GM12875 (cell line): ENCODE results near the gene ADRA2B.

ENCODE experiments used
- H3K4me3 ChIP-seq: one replicate; pipeline ENCODE4 v1.5.1; 2011; ENCODE audit warnings: low read depth, low read length, control low read depth
- TF ChIP-seq, protein P1 (sequence below): IDR thresholded peaks from 2 replicates; pipeline ENCODE4 v1.5.1; 2011; ENCODE audit warnings: low read depth, mild to moderate bottlenecking, control low read depth, inconsistent platforms, low read length, moderate library complexity, borderline replicate concordance; ENCODE audit not compliant: insufficient read depth

Gene ADRA2B

DNA sequence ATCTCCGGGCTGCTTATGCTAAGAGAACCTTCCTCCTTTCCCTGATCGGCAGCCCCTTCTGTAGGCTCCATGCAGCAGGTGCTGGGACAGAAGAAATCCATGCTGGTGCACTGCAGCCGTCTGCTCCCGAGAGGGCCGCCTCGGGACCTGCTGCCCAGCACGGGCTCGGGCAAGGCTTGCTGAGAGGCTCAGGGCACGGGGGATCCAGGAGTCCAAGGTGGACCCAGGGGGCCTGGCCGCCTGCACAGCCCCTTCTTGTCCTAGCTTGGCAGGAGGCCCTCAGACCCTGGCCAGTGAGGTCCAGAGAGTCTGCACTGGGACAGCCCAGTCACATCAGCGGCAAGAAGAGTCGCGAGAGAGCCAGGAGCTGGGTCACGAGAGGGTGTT, 42.2 kb upstream of the ADRA2B start:
- peak overlapping the region; percentile 27 for H3K4me3 ChIP-seq
- TF ChIP-seq, protein P1, sequence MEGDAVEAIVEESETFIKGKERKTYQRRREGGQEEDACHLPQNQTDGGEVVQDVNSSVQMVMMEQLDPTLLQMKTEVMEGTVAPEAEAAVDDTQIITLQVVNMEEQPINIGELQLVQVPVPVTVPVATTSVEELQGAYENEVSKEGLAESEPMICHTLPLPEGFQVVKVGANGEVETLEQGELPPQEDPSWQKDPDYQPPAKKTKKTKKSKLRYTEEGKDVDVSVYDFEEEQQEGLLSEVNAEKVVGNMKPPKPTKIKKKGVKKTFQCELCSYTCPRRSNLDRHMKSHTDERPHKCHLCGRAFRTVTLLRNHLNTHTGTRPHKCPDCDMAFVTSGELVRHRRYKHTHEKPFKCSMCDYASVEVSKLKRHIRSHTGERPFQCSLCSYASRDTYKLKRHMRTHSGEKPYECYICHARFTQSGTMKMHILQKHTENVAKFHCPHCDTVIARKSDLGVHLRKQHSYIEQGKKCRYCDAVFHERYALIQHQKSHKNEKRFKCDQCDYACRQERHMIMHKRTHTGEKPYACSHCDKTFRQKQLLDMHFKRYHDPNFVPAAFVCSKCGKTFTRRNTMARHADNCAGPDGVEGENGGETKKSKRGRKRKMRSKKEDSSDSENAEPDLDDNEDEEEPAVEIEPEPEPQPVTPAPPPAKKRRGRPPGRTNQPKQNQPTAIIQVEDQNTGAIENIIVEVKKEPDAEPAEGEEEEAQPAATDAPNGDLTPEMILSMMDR: no peak

DNA sequence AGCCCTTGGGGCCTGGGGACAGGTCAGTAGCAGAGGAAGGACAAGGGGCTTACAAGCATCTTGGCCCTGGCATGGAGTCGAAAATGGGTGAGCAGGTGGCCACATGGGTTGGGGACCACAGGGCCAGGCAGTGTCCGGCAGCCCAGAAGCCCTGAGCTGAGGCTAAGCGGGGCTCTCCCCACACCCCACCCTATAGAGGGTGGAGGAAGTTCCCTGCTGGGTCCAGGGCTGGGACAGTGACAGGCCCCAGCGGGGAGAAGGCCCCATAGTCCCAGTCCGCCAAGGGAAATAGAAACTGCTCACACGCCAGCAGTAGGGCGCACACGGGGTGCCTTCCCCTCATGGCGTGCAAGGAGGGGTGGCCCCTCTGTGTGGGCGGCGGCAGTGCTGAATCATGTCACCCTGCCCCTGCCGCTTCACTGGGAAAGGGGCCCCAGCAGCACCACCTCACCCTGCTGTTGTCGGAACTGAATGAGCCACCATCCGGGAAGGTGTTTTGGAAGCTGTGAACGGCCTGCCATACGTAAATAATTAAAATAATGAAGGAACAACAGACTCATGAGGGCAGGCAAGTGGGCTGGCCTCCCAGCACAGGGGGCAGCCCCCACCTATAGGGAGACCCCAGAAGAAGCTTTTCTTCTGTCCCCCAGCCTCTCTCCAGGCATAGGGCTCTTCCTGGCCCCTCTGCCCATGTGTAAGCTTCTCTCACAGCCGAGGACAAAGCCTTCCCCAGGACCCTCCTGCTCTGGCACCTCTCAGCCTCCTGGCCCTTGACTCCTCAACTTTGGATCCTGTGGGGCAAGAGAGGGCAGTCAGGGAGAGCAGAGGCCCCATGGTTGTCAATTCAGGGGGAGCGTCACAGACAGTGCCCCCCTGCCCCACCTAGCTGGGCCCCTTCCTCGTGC, 41.5 kb upstream of the ADRA2B start:
- H3K4me3 ChIP-seq: peak overlapping the region; percentile 27
- TF ChIP-seq, protein P1: no peak

DNA sequence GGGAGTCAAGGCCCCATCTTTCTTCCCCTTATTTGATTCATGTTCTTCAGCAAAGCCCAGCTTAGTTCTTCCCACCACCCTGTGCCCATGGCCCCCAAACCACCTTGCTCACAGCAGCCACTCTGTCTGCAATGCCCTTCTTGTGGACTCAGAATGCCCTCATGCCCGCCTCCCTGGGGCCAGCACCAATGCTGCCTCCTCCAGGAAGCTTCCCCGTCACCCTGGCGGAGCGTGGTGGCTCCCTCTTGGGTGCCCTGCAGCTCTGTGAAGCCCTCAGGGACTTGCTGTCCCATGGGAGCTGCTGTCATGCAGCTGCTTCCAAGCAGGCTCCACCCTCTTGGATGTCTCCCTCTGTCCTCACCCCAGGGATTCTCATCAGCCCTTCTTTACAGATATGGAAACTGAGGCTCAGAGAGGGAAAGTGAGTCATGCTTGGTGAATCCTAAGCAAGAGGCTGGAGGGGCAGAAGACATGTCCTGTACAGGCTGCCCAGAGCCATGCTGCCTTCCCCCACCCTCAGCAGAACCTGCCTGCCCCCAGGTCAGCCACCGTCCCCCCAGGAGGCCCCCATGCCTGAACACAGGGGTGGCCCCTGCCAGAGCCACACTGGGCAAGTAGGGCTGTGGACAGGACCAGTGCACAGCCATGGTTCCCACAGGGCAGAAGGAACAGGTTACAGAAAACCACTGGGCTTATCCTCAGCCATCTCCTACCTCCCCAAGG, 40.7 kb upstream of the ADRA2B start:
- peak overlapping the region; percentile 27 for H3K4me3 ChIP-seq
- TF ChIP-seq, protein P1: no peak

DNA sequence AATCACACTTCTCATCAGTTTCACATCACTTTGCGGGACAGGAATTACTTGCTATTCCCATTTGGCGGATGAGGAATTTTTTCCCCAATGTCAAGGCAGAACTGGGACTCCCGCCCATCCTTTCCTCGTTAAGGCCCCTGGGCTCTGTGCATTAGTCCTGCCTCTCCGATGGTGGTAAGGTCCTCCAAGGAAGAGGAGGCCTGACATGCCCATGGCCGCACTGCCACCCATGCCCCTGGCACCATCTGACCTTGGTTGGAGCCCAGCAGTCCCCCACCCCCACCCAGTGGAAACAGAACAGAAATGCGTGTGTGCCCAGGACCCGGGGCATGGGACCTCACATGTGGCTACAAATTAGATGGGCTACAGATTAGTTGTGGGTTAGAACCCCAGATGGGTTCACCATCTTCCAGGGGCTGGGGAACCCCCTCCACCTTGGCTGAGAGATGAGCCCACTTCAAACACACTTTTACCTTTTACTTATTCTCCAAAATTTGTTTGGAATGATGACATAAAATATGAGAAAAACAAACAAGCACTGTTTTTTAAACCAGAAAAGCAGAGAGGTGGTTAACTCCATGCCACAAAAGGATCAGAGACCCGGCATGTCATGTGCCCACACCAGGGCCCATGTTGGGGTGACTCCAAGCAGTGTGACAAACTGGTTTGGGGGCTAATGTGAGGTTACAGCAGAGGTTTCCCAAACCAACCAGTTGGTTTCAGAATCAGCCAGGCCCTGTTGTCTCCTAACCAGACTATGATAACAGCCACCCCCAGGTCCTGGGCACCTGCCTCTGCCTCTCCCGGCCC, 39.8 kb upstream of the ADRA2B start:
- TF ChIP-seq, protein P1: no peak
- no peak overlapping the region for H3K4me3 ChIP-seq

DNA sequence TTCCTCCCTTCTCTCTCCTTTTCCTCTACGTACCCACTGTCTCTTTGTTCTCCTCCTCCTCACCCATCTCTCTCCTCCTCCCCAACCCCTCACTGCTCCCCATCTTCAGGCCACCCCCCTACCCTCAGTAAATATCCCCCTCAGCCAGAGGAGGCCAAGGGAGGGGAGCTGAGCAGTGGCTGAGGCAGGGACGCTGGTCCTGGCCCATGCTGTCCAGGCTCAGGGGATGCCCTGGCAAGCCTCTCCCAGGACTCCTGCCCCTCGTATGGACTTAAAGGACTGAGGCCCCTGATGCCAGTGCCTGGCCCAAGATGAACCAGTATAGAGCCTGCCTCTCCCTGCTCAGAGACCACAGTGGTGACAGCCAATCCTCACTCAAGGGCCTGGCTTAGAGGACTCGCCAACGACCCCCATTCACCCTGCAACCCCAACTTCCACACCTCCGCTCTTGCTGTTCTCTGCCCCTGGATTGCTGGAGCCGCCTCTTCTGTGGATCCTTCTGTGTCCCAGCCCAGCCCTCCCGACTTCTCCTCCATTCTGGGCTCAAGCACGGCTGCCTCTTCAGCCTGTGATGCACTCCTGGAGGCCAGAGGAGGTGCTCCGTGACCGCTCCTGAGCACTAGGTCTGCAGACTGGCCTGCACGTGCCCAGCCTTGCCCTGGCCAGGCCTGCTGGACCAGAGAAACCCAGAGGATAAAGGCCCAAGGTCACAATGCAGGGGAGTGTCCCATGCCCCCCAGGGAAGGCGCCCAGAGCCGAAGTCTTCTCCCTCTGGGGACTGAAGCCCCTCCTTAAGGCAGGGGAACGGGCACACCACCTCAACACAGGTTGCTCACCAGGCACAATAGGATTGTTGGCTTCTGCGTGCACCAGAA, 38.4 kb upstream of the ADRA2B start:
- TF ChIP-seq, protein P1: no peak
- no peak overlapping the region for H3K4me3 ChIP-seq

DNA sequence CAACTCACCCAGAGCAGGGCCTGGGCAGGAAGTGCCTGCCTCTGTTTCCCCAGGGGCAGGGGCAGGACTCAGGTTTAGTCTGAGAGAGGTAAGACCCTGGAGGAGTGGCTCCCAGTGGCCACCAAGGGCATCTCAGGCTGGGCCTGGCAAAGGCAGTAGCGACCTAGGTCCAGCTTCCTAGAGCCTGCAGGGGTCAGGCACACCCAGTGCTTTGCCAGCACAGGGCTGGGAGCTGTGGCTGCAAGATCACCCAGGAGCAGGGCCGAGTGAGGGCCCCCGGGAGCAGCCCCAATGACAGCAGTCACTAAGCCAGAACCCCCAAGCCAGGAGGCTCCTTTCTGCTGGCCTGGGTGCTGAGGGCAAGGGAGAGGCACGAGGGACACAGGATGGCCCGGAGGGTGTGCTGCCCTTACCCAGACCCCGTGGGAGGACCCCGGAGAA, 37.6 kb upstream of the ADRA2B start:
- TF ChIP-seq, protein P1: no peak
- no peak overlapping the region for H3K4me3 ChIP-seq
